Measurements from ENCODE around the gene ADCY4. TPM values are rescaled to one million over a fixed set of nuclear protein-coding genes. Genes with fewer than 3 reads are reported as not detected.

The ADCY4 gene
- total RNA-seq (84.0 and 87.0 TPM in 2 replicates), polyA plus RNA-seq (81.6 and 101 TPM in 2 replicates), polyA minus RNA-seq (76.2 and 112 TPM in 2 replicates), Bru-seq, nascent RNA (percentile 61 among the genes with signal in this experiment), BruChase-seq, experiment 1, labeled RNA remaining after a 6-hour chase (percentile 74 among the genes with signal in this experiment), BruChase-seq, experiment 2, labeled RNA remaining after a 2-hour chase (percentile 66 among the genes with signal in this experiment)
- 15.8 and 21.9 TPM in 2 replicates for polyA plus RNA-seq (2011; cell fraction: cytosol; rRNA removed)
- polyA plus RNA-seq (2011; cell fraction: nucleus; rRNA removed) = 689 and 864 TPM in 2 replicates
- polyA plus RNA-seq (2012) = 39.2 and 55.0 TPM in 2 replicates
- polyA minus RNA-seq (2011; cell fraction: cytosol; rRNA and poly(A)+ RNA removed) = not detected
- 147 and 206 TPM in 2 replicates for polyA minus RNA-seq (2011; cell fraction: nucleus; rRNA and poly(A)+ RNA removed)
- long read RNA-seq, transcript ADCY4-202 (25 exons, 3,353 nt) = major isoform, 13 of 92 reads
- long read RNA-seq, transcript ADCY4-213 (2 exons, 1,351 nt) = minor isoform, 6 of 92 reads
- long read RNA-seq, partial matches to known transcripts = 27 of 92 reads
- long read RNA-seq, other reads (novel, unspliced or antisense) = 41 of 92 reads

GRCh38 chr14:24334431-24335291 is at the start of gene ADCY4:
Gene ADCY4, minus strand, starts transcription at chr14:24335071. Its CDS starts 419 bp downstream, at chr14:24334652.
- dilution Hi-C loops (cut with MboI; ENCODE audit: extremely low pct_ligation_motif_present, low sequenced_read_pairs) (no loop called here), intact Hi-C loops (cut with micrococcal nuclease) (loop anchor here (1.0 to 2.0 kb wide), 3 partner anchors 31 to 78 kb away; no protein-coding TSS in a partner anchor)
- no peaks in the 10 kb centered on the region for H4K20me1 ChIP-seq (replicated peaks; ENCODE audit: control insufficient read depth, extremely low read depth, insufficient read depth, low read length)
- H3K36me3 ChIP-seq (ENCODE audit: control insufficient read depth in 2 of 2, extremely low read depth in 1 of 2, insufficient read depth in 2 of 2, low read length in 2 of 2) = peaks cover 0 to 5% of the 10 kb centered on the region in 2 experiments
- no peaks in the 10 kb centered on the region for H3K9me3 ChIP-seq (replicated peaks; ENCODE audit: control insufficient read depth, insufficient read depth, low read length)
- no peaks in the 10 kb centered on the region for H3K9me1 ChIP-seq (replicated peaks; ENCODE audit: control insufficient read depth, extremely low read depth, insufficient read depth, low read length)
- peak within 1 kb of the TSS; percentile 45 to 83 (median 70) for H3K4me3 ChIP-seq (replicated peaks in 1 of 3; ENCODE audit: insufficient read depth in 1 of 3, low read depth in 1 of 3, low read length in 3 of 3)
- no peaks in the 10 kb centered on the region for H3K27me3 ChIP-seq (ENCODE audit: control insufficient read depth in 2 of 2, insufficient read depth in 2 of 2, low read length in 2 of 2)
- FAIRE-seq = peak; percentile 85
- CTCF ChIA-PET = interaction anchor here (1.3 to 20.1 kb wide), 19 partner anchors 11 to 107 kb away, joined by 4 to 811 read pairs (median 28); partner anchors contain the start of genes CBLN3, CIDEB, KHNYN and LTB4R
- H3K4me1 ChIP-seq (ENCODE audit: control insufficient read depth, extremely low read depth, insufficient read depth, low read length) = peaks cover 32% of the 10 kb centered on the region
- BruUV-seq (replicated peaks) = no TSS peak
- H2AFZ ChIP-seq (ENCODE audit: low read depth, low read length) = peak within 1 kb of the TSS; percentile 83
- peak; percentile 50 for DNase-seq (ENCODE audit: low read depth, low spot score)
- no peak for TF ChIP-seq MYC (IDR thresholded peaks at IDR 0.05; ENCODE audit: low read depth, low read length)
- no peak for TF ChIP-seq MAX (IDR thresholded peaks at IDR 0.05; ENCODE audit: insufficient read depth, insufficient read length)
- TF ChIP-seq POLR2AphosphoS5 (IDR thresholded peaks at IDR 0.05; ENCODE audit: insufficient read depth, low read depth, low read length) = peak; percentile 82
- peak; percentile 91 for TF ChIP-seq POLR2A (IDR thresholded peaks at IDR 0.05; ENCODE audit: low read depth, low read length)
- TF ChIP-seq JUN (IDR thresholded peaks at IDR 0.05; ENCODE audit: borderline replicate concordance, insufficient read depth, insufficient read length, low read depth) = no peak
- POLR2A ChIA-PET = interaction anchor here (1.1 to 3.1 kb wide), 2 partner anchors 96 to 101 kb away, joined by 7 to 32 read pairs; partner anchors contain the start of genes CBLN3 and KHNYN
- H3K4me2 ChIP-seq (ENCODE audit: insufficient read depth, low read length) = peak within 1 kb of the TSS; percentile 89
- no peaks in the 10 kb centered on the region for H3K79me2 ChIP-seq (ENCODE audit: control insufficient read depth, insufficient read depth, low read length)
- H3K27ac ChIP-seq (ENCODE audit: insufficient read depth, low read depth, low read length) = peak within 1 kb of the TSS; percentile 59
- H3K9ac ChIP-seq (replicated peaks; ENCODE audit: extremely low read depth, insufficient read depth, low read length) = peak within 1 kb of the TSS; percentile 80
